Glutamatergic neuron (in vitro differentiated cells): Measurements from ENCODE around the gene VKORC1. TPM values are rescaled to one million over a fixed set of nuclear protein-coding genes. Genes with fewer than 3 reads are reported as not detected.
A peak's percentile ranks its signal among the peaks of the same experiment; 100 is the strongest.
"Not testable (repeated sequence)": the region's sequence is repeated elsewhere in the genome, so short reads cannot be mapped to it uniquely, and the experiment has no call there.

Experiments used
- DNase-seq: peaks from one replicate; pipeline ENCODE4 v3.0.0; 2022
- H3K27ac Mint-ChIP-seq: one replicate; pipeline ENCODE4 v1.8.0; 2020; ENCODE audit warnings: mild to moderate bottlenecking, mixed read lengths, inconsistent platforms; ENCODE audit not compliant: unreplicated experiment
- H3K27me3 Mint-ChIP-seq: one replicate; pipeline ENCODE4 v1.8.0; 2020; ENCODE audit warnings: mild to moderate bottlenecking, moderate library complexity, mixed read lengths, inconsistent platforms; ENCODE audit not compliant: unreplicated experiment
- H3K36me3 Mint-ChIP-seq: one replicate; pipeline ENCODE4 v1.8.0; 2020; ENCODE audit warnings: mild to moderate bottlenecking, mixed read lengths, inconsistent platforms; ENCODE audit not compliant: unreplicated experiment
- H3K4me1 Mint-ChIP-seq: one replicate; pipeline ENCODE4 v1.8.0; 2020; ENCODE audit warnings: mild to moderate bottlenecking, low read depth, mixed read lengths, inconsistent platforms; ENCODE audit not compliant: unreplicated experiment
- H3K4me3 Mint-ChIP-seq: one replicate; pipeline ENCODE4 v1.8.0; 2020; ENCODE audit warnings: mild to moderate bottlenecking, mixed read lengths, inconsistent platforms; ENCODE audit not compliant: unreplicated experiment
- H3K9me3 Mint-ChIP-seq: one replicate; pipeline ENCODE4 v1.8.0; 2020; ENCODE audit warnings: mild to moderate bottlenecking, moderate library complexity, mixed read lengths, inconsistent platforms; ENCODE audit not compliant: unreplicated experiment
- total RNA-seq: library from RNA; stranded (reverse); fragmentation: NEBNext Ultra II Directional; extraction: Animal tissue kit (Norgen Biotek cat#: 25700); gene quantifications from one replicate; pipeline ENCODE4 v1.2.1, GENCODE V29; 2021; ENCODE audit not compliant: unreplicated experiment
- TF ChIP-seq, protein P1 (sequence below): fragments of 200-600 bp; sonication (generic); IDR thresholded peaks from one replicate; pipeline ENCODE4 v1.5.0; 2021; ENCODE audit not compliant: partially characterized antibody, unreplicated experiment

VKORC1 gene
- total RNA-seq, 1 donor from 2014 or later = 152 TPM

DNA sequence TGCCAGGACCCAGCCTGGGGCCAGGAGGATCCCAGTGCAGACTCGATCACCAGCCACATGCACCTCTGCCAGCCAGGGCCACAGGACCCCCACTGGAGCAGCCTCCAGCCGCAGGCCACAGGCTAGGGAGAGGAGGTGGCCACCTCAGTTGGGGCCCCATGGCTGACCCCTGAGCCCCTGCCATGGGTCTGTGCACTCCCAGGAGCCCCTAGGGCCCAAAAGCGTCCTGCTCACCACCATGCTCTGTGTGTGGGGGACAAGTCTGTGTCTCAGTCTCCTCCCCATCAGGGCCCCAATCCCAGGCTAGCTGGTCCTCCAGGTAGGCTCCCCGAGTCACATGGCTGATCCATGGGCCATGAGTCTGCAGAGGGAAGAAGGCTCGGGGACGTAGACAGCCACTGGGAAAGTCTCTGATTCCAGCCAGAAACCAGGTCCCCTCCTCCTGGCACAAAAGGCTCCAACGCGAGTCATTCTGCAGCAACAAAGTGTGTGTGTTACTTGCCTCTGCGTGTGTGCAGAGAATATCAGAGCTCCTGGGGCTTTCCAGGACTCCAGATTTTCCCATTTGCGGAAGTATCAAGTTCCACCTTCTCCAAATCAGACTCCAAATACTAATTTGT lies 47.0 kb upstream of the VKORC1 start:
- Mint-ChIP-seq H3K4me3 (peak overlapping the region; percentile 78), H3K27ac (peak overlapping the region; percentile 73), H3K4me1 (peaks cover 2% of the 10 kb centered on the region), H3K9me3 (peaks cover 6% of the 10 kb centered on the region), H3K27me3 (peaks cover 7% of the 10 kb centered on the region), H3K36me3 (no peaks in the 10 kb centered on the region)
- TF ChIP-seq, protein P1, sequence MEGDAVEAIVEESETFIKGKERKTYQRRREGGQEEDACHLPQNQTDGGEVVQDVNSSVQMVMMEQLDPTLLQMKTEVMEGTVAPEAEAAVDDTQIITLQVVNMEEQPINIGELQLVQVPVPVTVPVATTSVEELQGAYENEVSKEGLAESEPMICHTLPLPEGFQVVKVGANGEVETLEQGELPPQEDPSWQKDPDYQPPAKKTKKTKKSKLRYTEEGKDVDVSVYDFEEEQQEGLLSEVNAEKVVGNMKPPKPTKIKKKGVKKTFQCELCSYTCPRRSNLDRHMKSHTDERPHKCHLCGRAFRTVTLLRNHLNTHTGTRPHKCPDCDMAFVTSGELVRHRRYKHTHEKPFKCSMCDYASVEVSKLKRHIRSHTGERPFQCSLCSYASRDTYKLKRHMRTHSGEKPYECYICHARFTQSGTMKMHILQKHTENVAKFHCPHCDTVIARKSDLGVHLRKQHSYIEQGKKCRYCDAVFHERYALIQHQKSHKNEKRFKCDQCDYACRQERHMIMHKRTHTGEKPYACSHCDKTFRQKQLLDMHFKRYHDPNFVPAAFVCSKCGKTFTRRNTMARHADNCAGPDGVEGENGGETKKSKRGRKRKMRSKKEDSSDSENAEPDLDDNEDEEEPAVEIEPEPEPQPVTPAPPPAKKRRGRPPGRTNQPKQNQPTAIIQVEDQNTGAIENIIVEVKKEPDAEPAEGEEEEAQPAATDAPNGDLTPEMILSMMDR = no peak
- DNase-seq = no peak

DNA sequence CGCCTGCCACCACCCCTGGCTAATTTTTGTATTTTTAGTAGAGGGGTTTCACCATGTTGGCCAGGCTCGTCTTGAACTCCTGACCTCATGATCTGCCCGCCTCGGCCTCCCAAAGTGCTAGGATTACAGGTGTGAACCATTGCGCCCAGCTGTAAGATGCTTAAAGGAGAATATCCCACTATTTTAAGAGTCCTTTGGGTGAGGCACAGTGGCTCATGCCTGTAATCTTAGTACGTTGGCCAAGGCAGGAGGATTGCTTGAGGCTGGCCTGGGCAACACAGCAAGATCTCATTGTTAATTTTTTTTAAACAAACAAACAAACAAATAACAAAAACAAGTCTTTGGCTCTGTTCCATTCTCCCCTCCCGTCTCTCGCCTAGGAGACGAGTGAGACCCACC lies 46.5 kb upstream of the VKORC1 start:
- not testable (repeated sequence) for H3K27ac Mint-ChIP-seq, DNase-seq, H3K4me1 Mint-ChIP-seq, H3K9me3 Mint-ChIP-seq, H3K27me3 Mint-ChIP-seq, H3K36me3 Mint-ChIP-seq, H3K4me3 Mint-ChIP-seq

DNA sequence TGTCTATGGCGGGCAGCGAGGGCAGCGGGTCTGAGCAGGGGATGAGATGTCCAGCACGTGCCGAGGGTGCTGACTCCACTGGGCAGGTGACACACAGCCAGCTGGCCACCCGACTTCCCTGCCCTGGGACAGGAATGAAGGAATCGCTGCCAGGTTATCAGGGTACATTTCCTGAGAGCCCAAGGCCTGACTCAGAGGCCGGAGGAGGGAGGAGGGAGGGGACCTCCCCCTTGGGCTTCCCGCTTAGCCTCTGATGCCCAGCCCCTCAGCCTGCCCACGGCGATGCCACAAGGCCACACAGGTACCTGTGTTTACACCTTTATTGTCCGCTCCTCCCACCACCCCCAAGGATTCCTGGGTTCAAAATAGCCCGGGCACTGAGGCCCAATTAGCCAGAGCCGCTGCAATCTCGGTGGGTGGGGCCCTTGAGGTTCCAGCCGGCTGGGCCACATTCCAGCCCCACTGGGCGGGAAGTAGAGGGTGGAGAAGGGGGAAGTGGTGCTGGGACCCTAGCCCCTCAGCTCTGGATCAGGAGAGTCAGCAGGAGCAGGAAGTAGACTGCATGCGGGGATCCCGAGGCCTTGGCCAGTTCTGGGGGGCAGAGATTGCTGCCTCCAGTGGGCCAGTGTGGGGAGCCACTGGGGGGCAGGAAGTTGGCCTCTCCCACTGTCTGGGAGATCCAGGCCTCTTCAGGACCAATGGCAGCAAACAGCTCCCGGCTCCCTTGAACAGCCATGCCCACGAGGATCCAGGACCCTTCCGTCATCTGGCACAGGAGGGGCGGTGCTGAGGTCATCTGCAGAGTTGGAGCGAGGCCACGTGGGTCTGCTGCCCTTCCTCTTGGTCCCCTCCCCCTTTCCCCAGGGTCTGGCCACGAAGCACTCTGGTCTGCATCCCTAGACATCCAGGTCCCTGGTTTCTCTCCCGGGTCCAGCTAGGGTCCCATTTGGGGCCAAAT lies 44.3 kb upstream of the VKORC1 start:
- H3K27me3 Mint-ChIP-seq = peaks cover 5% of the 10 kb centered on the region
- TF ChIP-seq, protein P1 = no peak
- H3K4me3 Mint-ChIP-seq = no peak overlapping the region
- no peak overlapping the region for H3K27ac Mint-ChIP-seq
- no peak for DNase-seq
- peaks cover 6% of the 10 kb centered on the region for H3K9me3 Mint-ChIP-seq
- H3K4me1 Mint-ChIP-seq = peaks cover 5% of the 10 kb centered on the region
- no peaks in the 10 kb centered on the region for H3K36me3 Mint-ChIP-seq

DNA sequence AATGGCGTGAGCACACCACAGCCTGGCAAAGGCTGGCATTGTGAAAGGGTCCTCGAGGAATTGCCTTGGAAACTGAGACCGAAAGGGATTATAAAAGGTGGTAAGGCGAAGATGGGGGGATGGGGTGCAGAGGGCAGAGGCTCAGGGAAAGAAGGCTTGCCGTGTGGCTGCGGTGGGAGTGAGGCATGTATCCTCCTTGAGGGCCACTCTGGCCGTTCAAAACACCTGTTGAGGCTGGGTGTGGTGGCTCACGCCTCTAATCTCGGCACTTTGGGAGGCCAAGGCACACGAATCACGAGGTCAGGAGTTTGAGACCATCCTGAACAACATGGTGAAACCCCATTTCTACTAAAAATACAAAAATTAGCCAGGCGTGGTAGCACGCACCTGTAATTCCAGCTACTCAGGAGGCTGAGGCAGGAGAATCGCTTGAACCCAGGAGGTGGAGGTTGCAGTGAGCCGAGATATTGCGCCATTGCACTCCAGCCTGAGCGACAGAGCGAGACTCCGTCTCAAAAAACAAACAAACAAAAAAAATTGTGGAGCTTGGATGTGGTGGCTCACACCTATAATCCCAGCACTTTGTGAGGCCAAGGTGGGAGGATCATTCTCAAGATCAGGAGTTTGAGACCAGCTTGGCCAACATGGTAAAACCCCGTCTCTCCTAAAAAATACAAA lies 42.4 kb upstream of the VKORC1 start:
- not testable (repeated sequence) for H3K27ac Mint-ChIP-seq, H3K4me3 Mint-ChIP-seq, H3K9me3 Mint-ChIP-seq, H3K4me1 Mint-ChIP-seq, H3K36me3 Mint-ChIP-seq, DNase-seq, H3K27me3 Mint-ChIP-seq

DNA sequence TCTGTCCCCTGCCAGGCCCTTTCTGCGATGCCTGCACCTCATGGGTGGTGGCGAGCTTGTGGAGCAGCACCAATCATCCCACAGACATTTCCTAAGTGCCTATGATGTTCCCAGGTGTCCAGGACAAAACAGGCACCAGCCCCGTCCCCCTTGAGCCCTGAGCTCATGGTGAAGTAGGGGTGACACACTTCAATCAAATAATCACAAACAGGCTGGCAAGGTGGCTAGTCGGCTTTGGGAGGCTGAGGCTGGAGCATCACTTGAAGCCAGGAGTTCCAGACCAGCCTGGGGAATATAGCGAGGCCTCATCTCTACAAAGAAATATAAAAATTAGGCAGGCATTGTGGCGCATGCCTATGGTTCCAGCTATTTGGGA lies 41.7 kb upstream of the VKORC1 start:
- Mint-ChIP-seq H3K27ac (no peak overlapping the region), H3K27me3 (peaks cover 6% of the 10 kb centered on the region), H3K4me1 (peaks cover 7% of the 10 kb centered on the region), H3K36me3 (no peaks in the 10 kb centered on the region), H3K9me3 (peaks cover 5% of the 10 kb centered on the region), H3K4me3 (no peak overlapping the region)
- TF ChIP-seq, protein P1 = no peak
- no peak for DNase-seq
